Measurements from ENCODE around the gene TIA1. TPM values are rescaled to one million over a fixed set of nuclear protein-coding genes. Genes with fewer than 3 reads are reported as not detected.
"Not testable (repeated sequence)": the region's sequence is repeated elsewhere in the genome, so short reads cannot be mapped to it uniquely, and the experiment has no call there.

The TIA1 gene
- polyA plus RNA-seq, 3 donors from 2014 or later = 37.1 to 64.3 (median 46.4) TPM

DNA sequence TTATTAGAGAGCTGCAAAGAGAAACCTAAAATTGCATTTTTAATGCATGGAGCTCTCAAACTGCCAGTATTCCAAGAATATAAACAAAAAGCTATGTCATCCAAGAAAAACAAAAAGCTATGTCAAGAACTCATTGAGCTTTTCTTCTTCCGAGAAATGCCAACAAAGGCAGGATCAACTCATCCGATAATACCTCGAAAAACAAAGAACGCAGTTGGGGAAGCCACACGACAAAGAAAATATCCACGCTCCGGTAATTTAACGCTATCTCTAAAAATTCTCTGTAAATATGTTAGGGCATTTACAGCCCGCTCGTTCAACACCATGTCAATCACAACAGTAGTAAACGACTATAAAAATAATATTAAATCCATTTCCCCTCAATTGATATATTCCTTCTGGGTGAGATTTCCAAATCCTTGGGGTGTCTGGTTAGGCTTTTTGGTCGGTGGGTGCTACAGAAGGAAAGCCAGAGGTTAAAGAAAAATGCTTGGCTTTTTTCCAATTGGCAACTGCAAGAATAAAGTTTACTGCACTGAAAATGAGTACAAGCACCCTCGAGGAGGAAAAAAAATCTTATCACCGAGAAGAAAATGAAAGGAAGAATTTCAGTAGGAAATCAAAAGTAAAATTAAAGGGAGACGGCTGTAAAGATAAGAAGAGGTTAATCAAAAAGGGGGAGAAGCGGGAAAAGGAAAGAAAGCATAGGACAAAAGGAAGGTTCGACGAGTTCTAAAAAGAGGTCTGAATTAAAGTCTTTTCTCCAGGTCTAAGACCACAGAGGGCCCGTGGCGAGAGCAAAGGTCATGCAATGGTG, 856 bp downstream of the TIA1 start:
- Mint-ChIP-seq H3K27me3 (ENCODE audit: low read depth in 3 of 3) (peaks cover 10 to 14% (median 12%) of the 10 kb centered on the region in 3 donors), H3K4me1 (peaks cover 43 to 60% of the 10 kb centered on the region in 2 donors), H3K9me3 (no peaks in the 10 kb centered on the region), H3K4me3 (peak overlapping the region; percentile 93 to 99 (median 96)), H3K27ac (peak overlapping the region; percentile 94 to 99 (median 98)), H3K36me3 (no peaks in the 10 kb centered on the region)
- no peak for DNase-seq

DNA sequence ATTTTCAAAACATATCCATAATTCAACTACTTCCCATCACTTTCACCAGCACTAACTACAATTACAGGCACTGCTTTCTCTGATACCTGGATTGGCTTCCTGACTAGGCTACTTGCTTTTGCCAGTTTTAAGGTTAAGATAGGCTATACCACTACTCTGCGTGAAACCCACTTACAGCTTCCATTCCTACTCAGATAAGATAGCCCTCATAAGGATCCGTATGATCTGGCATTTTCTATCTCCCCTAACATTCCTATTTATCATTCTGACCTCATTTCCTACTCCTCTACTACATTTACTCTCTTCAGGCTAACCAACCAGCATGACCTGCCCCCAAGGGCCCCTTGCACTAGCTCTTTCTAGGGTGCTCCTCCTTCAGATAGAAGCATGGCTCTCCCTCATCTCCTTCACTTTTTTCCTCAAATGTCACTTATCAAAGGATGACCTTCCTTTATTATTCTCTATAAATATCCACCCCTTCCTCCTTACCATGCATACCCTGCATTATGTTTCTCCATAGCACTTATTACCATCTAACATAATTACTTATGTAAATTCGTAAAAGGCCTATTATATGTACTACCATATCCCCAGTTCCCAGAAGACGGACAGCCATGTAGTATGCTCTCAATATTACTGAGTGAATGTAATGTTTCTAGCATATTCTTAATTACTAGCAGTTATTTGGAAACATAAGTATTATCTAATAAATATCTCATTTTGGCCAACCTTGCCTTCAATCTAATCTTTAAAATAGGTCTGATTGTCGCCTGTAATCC, 4.4 kb downstream of the TIA1 start:
- Mint-ChIP-seq H3K4me1 (peaks cover 55 to 84% of the 10 kb centered on the region in 2 donors), H3K27ac (peak overlapping the region in 4 of 6 donors; percentile 5 to 59 (median 39)), H3K27me3 (ENCODE audit: low read depth in 3 of 3) (peaks cover 7 to 9% (median 7%) of the 10 kb centered on the region in 3 donors), H3K36me3 (no peaks in the 10 kb centered on the region), H3K4me3 (peak overlapping the region in 3 of 5 donors; percentile 18 to 29 (median 18)), H3K9me3 (no peaks in the 10 kb centered on the region)
- DNase-seq = no peak

DNA sequence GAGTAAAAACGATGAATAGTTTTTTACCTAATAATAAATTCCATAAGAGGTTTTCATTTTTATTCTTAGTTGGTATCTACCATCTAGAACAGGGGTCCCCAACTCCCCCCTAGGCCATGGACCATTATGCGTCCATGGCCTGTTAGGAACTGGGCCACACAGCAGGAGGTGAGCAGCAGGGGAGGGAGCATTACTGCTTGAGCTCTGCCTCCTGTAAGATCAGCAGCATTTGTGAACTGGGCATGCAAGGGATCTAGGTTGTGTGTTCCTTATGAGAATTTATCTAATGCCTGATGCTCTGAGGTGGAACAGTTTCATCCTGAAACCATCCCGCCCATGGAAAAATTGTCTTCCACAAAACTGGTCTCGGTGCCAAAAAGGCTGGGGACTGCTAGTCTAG, 5.9 kb downstream of the TIA1 start:
- Mint-ChIP-seq H3K4me1 (peaks cover 47 to 73% of the 10 kb centered on the region in 2 donors), H3K27ac (peak overlapping the region in 3 of 6 donors; percentile 12 to 60 (median 57)), H3K9me3 (no peaks in the 10 kb centered on the region)

DNA sequence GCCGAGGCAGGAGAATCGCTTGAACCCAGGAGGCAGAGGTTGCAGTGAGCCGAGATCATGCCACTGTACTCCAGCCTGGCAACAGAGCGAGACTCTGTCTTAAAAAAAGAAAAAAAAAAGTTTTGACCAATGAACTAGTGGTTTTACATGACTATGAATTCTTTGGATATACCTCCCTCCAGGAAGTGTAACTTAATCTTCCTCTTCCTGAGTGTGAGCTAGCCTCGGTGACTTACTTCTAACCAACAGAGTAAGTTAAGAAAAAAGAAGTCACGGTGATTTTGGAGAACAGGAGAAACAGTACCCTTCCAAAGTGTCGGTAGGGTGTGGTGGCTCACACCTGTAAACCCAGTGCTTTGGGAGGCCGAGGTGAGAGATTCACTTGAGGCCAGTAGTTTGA, 7.1 kb downstream of the TIA1 start:
- Mint-ChIP-seq H3K4me3 (peak overlapping the region in 1 of 5 donors; percentile 33), H3K36me3 (no peaks in the 10 kb centered on the region), H3K27ac (peak overlapping the region in 4 of 6 donors; percentile 22 to 62 (median 52)), H3K9me3 (no peaks in the 10 kb centered on the region), H3K4me1 (peaks cover 35 to 66% of the 10 kb centered on the region in 2 donors), H3K27me3 (ENCODE audit: low read depth in 3 of 3) (peaks cover 0 to 1% (median 0%) of the 10 kb centered on the region in 3 donors)
- DNase-seq = no peak

More for the DNA sequence above, 5.9 kb downstream of the TIA1 start:
- Mint-ChIP-seq H3K4me3 (peak overlapping the region in 1 of 5 donors; percentile 14), H3K36me3 (no peaks in the 10 kb centered on the region), H3K27me3 (ENCODE audit: low read depth in 3 of 3) (peaks cover 0 to 1% (median 0%) of the 10 kb centered on the region in 3 donors)
- DNase-seq = no peak

DNA sequence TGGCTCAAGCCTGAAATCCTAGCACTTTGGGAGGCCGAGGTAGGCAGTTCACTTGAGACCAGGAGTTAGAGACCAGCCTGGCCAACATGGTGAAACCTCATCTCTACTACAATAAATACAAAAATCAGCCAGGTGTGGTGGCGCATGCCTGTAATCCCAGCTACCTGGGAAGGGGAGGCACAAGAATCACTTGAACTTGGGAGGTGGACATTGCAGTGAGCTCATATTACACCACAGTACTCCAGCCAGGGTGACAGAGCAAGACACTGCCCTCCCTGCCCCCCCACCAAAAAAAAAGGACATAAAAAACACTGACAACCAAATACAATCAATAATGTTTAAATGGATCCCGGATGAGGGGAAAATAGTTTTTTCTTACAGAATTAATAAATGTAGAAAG, 7.8 kb downstream of the TIA1 start:
- DNase-seq = no peak
- Mint-ChIP-seq H3K9me3 (no peaks in the 10 kb centered on the region), H3K4me1 (peaks cover 30 to 60% of the 10 kb centered on the region in 2 donors), H3K27ac (no peak overlapping the region), H3K4me3 (no peak overlapping the region), H3K27me3 (ENCODE audit: low read depth in 3 of 3) (no peaks in the 10 kb centered on the region), H3K36me3 (no peaks in the 10 kb centered on the region)

DNA sequence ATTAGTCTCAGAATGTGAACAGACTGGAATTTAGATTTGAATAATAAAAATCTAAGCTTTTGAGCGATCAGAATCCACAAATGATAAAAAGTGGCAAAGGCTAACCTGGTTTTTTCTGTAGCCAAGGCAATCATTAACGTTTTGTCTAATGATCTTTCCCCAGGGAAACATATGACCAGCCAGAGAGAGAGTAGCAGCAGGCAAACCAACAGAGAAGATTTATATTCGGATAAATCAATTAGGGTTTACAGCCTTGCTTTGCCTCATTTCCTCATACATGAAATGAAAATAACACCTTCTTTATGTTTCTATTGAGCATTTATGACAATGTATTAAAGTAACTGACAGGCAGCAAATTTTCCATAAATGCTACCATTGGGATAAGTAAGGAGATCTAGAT, 14.5 kb downstream of the TIA1 start:
- peaks cover 2 to 5% of the 10 kb centered on the region in 2 donors for H3K4me1 Mint-ChIP-seq
- H3K9me3 Mint-ChIP-seq = no peaks in the 10 kb centered on the region
- no peaks in the 10 kb centered on the region for H3K27me3 Mint-ChIP-seq (ENCODE audit: low read depth in 3 of 3)
- no peak for DNase-seq
- no peak overlapping the region for H3K4me3 Mint-ChIP-seq
- no peak overlapping the region for H3K27ac Mint-ChIP-seq
- peaks cover 4 to 24% (median 9%) of the 10 kb centered on the region in 3 donors for H3K36me3 Mint-ChIP-seq

DNA sequence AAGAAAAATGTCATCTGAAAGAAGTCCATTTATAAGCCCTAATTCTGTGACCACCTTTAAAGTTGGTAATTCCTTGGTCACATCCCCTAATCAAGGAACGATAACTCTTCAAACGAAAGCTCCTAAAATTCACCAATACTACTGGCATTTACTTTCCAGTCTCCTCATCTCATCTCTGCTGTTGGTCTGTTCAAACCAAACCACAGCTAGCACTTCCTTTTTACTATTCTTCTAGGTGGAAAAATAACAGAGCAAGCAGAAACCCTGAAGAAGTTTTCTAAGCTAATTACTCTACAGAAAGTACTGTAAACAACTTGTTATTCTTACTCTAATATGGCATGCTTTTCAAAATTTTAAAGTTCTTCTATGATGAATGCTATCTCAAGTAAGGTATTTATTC, 21.6 kb downstream of the TIA1 start:
- DNase-seq = no peak
- H3K27me3 Mint-ChIP-seq (ENCODE audit: low read depth in 3 of 3) = no peaks in the 10 kb centered on the region
- peaks cover 13 to 40% (median 23%) of the 10 kb centered on the region in 3 donors for H3K36me3 Mint-ChIP-seq
- peaks cover 4 to 19% of the 10 kb centered on the region in 2 donors for H3K4me1 Mint-ChIP-seq
- no peak overlapping the region for H3K4me3 Mint-ChIP-seq
- H3K27ac Mint-ChIP-seq = peak overlapping the region in 5 of 6 donors; percentile 23 to 76 (median 51)
- no peaks in the 10 kb centered on the region for H3K9me3 Mint-ChIP-seq

DNA sequence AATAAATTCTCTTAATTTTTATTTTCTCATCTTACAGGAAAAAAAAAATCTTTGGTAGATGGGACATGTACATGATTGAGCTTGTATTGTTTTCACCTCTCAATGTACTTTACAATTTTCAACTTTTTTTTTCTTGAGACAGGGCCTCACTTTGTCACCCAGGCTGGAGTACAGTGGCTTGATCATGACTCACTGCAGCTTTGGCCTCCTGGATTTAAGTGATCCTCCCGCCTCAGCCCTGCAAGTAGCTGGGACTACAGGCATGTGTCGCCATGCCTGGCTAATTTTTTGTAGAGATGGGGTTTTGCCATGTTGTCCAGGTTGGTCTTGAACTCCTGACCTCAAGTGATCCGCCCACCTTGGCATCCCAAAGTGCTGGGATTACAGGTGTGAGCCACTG, 25.1 kb downstream of the TIA1 start:
- H3K9me3 Mint-ChIP-seq; H3K27me3 Mint-ChIP-seq (ENCODE audit: low read depth in 3 of 3); H3K4me3 Mint-ChIP-seq; DNase-seq; H3K27ac Mint-ChIP-seq: not testable (repeated sequence)
- H3K36me3 Mint-ChIP-seq = peaks cover 21 to 40% (median 39%) of the 10 kb centered on the region in 3 donors
- H3K4me1 Mint-ChIP-seq = peaks cover 4 to 19% of the 10 kb centered on the region in 2 donors

DNA sequence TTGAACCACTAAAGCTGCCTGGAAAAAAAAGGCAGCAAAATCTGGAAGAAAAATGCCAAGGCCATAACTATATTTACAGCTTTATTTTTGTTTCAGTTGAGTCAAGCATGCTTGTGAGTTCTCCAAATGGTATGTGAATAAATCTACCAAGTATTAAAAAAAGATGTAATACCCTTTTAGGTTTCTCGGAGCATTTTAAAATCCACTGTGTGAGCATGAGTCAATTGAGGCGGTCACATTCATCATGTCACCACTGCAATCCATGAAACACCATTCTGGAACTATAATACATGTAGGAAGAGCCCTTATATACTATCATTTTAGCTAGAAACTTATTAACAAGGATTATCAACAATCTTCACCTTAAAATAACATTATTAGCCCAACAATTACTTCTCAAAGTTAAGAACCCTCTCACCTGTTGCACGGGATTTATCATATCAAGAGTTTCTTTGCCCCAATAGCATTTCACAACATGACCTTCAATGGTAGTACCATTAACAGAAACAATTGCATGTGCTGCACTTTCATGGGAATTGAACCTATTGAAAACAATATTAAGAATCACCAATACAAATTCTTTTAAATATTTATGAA, 33.4 kb downstream of the TIA1 start:
- Mint-ChIP-seq H3K27ac (no peak overlapping the region), H3K4me3 (no peak overlapping the region), H3K27me3 (ENCODE audit: low read depth in 3 of 3) (peaks cover 0 to 2% (median 0%) of the 10 kb centered on the region in 3 donors), H3K9me3 (no peaks in the 10 kb centered on the region), H3K4me1 (no peaks in the 10 kb centered on the region), H3K36me3 (peaks cover 13 to 34% (median 32%) of the 10 kb centered on the region in 3 donors)
- DNase-seq = no peak

DNA sequence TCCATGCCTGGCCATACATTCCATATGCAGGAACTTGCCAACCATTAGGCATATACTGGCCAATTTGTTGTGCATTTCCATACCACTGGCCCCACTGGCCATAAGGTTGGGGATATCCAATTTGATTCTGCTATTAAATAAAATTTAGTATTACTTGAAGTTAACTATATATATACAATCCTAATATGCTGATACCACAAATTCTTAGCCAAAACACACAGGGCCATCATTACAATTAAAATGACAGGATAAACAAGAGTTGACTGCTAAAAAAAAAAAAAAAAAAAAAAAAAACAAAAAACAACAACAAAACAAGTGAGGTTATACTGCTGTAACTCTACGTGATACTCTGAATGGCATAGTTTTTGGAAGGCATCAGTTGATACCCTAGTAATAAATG, 34.1 kb downstream of the TIA1 start:
- Mint-ChIP-seq H3K9me3 (no peaks in the 10 kb centered on the region), H3K27me3 (ENCODE audit: low read depth in 3 of 3) (peaks cover 0 to 2% (median 0%) of the 10 kb centered on the region in 3 donors), H3K27ac (no peak overlapping the region), H3K4me3 (no peak overlapping the region), H3K36me3 (peaks cover 13 to 31% (median 30%) of the 10 kb centered on the region in 3 donors), H3K4me1 (no peaks in the 10 kb centered on the region)
- no peak for DNase-seq

DNA sequence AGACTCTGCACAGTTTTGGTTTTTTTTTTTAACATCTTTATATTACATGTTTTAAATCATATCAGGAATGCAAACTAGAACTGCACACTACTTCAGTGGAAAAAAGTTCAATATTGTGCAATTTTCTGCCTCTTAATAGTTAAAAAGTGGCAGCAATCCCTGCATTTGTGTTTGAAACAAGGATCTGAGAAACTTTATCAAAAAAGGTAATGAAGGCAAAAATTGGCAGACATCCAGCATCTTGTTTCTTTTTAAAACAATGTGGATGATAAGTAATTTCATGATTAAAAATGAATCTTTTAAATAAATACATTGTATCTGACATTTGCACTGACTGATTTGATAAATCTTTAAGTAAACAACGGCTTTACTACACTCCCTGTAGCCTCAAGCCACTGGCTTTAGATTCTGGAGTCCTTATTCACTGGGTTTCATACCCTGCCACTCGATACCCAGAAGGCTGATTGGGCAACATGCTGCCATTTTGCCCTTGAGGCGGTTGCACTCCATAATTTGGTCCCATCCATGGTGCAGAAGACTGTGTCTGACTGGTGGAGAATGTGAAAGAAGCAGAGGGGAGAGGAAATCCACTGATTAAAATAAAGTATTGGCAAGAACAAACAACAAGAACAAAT, 36.0 kb downstream of the TIA1 start:
- no peak for DNase-seq
- no peaks in the 10 kb centered on the region for H3K9me3 Mint-ChIP-seq
- H3K4me1 Mint-ChIP-seq = no peaks in the 10 kb centered on the region
- peak overlapping the region in 4 of 6 donors; percentile 9 to 64 (median 52) for H3K27ac Mint-ChIP-seq
- no peak overlapping the region for H3K4me3 Mint-ChIP-seq
- peaks cover 0 to 2% (median 0%) of the 10 kb centered on the region in 3 donors for H3K27me3 Mint-ChIP-seq (ENCODE audit: low read depth in 3 of 3)
- H3K36me3 Mint-ChIP-seq = peaks cover 5 to 18% (median 17%) of the 10 kb centered on the region in 3 donors

DNA sequence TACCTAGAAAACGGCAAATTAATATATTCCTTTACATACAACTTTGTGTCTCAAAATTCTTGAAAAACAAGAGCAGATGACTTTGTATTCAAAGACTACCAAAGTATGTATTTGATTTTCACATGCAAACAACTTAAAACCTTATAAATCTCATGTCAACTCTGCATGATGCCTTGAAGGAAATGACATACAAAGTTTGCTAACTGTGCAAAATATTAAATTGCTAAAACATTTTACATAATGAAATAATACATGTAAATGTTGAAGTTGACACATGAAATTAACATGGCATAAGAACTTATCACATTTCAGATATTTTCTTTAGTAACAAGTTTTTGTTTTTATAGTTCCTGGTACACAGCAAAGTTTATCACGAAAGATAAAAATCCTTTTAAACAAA, 36.8 kb downstream of the TIA1 start:
- Mint-ChIP-seq H3K36me3 (peaks cover 5 to 14% (median 13%) of the 10 kb centered on the region in 3 donors), H3K4me1 (no peaks in the 10 kb centered on the region), H3K27ac (peak overlapping the region in 1 of 6 donors; percentile 55), H3K9me3 (no peaks in the 10 kb centered on the region), H3K27me3 (ENCODE audit: low read depth in 3 of 3) (peaks cover 0 to 3% (median 0%) of the 10 kb centered on the region in 3 donors), H3K4me3 (no peak overlapping the region)
- DNase-seq = no peak

DNA sequence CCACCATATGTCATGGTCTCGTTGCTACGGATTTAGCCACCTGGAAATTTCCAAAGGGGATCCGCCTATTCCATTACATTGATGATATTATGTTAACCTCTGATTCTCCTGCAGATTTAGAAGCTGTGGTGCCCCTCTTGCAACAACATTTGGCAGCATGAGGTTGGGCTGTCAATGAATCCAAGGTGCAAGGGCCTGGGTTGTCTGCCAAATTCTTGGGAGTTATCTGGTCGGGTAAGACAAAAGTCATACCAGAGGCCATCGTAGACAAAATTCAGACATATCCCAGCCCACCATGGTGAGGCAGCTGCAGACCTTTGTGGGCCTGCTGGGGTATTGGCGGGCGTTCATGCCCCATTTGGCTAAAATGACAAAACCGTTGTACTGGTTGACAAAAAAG, 44.0 kb downstream of the TIA1 start:
- H3K4me3 Mint-ChIP-seq = no peak overlapping the region
- peak overlapping the region in 1 of 6 donors; percentile 23 for H3K27ac Mint-ChIP-seq
- peaks cover 0 to 3% (median 0%) of the 10 kb centered on the region in 3 donors for H3K27me3 Mint-ChIP-seq (ENCODE audit: low read depth in 3 of 3)
- no peaks in the 10 kb centered on the region for H3K4me1 Mint-ChIP-seq
- H3K36me3 Mint-ChIP-seq = no peaks in the 10 kb centered on the region
- no peak for DNase-seq
- no peaks in the 10 kb centered on the region for H3K9me3 Mint-ChIP-seq
